ENCODE results near the gene ARRDC4.

ARRDC4 gene

GRCh38 chr15:97963779-97964178 lies 3.3 kb downstream of the ARRDC4 start:
- DNase-seq (ENCODE audit: low read depth): no peak
- H3K4me3 ChIP-seq (ENCODE audit: low read depth, low read length): no peak overlapping the region
- no peak for TF ChIP-seq CTCF (IDR thresholded peaks at IDR 0.05; ENCODE audit: control insufficient read depth, extremely low read depth, insufficient read depth)

GRCh38 chr15:97966246-97966645 lies 5.7 kb downstream of the ARRDC4 start:
- TF ChIP-seq CTCF (IDR thresholded peaks at IDR 0.05; ENCODE audit: control insufficient read depth, extremely low read depth, insufficient read depth): no peak
- DNase-seq (ENCODE audit: low read depth): no peak
- H3K4me3 ChIP-seq (ENCODE audit: low read depth, low read length): no peak overlapping the region

GRCh38 chr15:97966924-97967620 lies 6.6 kb downstream of the ARRDC4 start:
- H3K4me3 ChIP-seq (ENCODE audit: low read depth, low read length): no peak overlapping the region
- no peak for TF ChIP-seq CTCF (IDR thresholded peaks at IDR 0.05; ENCODE audit: control insufficient read depth, extremely low read depth, insufficient read depth)
- DNase-seq (ENCODE audit: low read depth): no peak

- no peak for DNase-seq (ENCODE audit: low read depth)
- no peak overlapping the region for H3K4me3 ChIP-seq (ENCODE audit: low read depth, low read length)
- no peak for TF ChIP-seq CTCF (IDR thresholded peaks at IDR 0.05; ENCODE audit: control insufficient read depth, extremely low read depth, insufficient read depth)
Observed at GRCh38 chr15:97967881-97968280, 7.4 kb downstream of the ARRDC4 start.

GRCh38 chr15:97968380-97968779 lies 7.9 kb downstream of the ARRDC4 start:
- DNase-seq (ENCODE audit: low read depth): no peak
- no peak for TF ChIP-seq CTCF (IDR thresholded peaks at IDR 0.05; ENCODE audit: control insufficient read depth, extremely low read depth, insufficient read depth)
- H3K4me3 ChIP-seq (ENCODE audit: low read depth, low read length): no peak overlapping the region

GRCh38 chr15:97972366-97972765 lies 11.9 kb downstream of the ARRDC4 start:
- TF ChIP-seq CTCF (IDR thresholded peaks at IDR 0.05; ENCODE audit: control insufficient read depth, extremely low read depth, insufficient read depth): no peak
- DNase-seq (ENCODE audit: low read depth): no peak
- H3K4me3 ChIP-seq (ENCODE audit: low read depth, low read length): no peak overlapping the region

- DNase-seq (ENCODE audit: low read depth): no peak
- H3K4me3 ChIP-seq (ENCODE audit: low read depth, low read length): no peak overlapping the region
- TF ChIP-seq CTCF (IDR thresholded peaks at IDR 0.05; ENCODE audit: control insufficient read depth, extremely low read depth, insufficient read depth): no peak
Observed at GRCh38 chr15:97976129-97976528, 15.6 kb downstream of the ARRDC4 start.
